Mammary epithelial cell (primary cell): ENCODE results near the gene LY86.

ENCODE experiments used
- CTCF ChIP-seq, 2 donors: IDR thresholded peaks in 1 of 2; conservative IDR thresholded peaks in 1 of 2; 2 replicates each; pipeline ENCODE4 v1.5.1; 2011 to 2012; ENCODE audit warnings: inconsistent platforms in 2 of 2, low read length in 2 of 2, mild to moderate bottlenecking in 2 of 2, control low read depth in 1 of 2, low read depth in 1 of 2; ENCODE audit not compliant: insufficient read depth in 1 of 2; ENCODE audit errors: extremely low read depth in 1 of 2
- EZH2 ChIP-seq: IDR thresholded peaks from 2 replicates; pipeline ENCODE4 v1.6.1; 2012; ENCODE audit warnings: low read length, inconsistent platforms, borderline replicate concordance

DNA sequence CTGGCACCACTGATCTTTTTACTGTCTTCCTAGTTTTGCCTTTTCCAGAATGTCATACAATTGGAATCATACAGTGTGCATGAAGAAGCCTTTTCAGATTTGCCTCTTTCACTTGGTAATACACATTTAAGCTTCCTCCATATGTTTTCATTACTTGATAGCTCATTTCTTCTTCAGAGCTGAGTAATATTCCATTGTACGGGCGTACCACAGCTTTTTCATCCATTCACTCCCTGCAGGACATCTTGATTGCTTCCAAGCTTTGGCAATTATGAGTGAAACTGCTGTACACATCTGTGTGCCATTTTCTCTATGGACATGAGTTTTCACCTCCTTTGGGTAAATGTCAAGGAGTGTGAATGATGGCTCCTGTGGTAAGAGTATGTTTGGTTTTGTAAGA, 46.2 kb upstream of the LY86 start:
- TF ChIP-seq CTCF (conservative IDR thresholded peaks at IDR 0.05 in 1 of 2, IDR thresholded peaks at IDR 0.05 in 1 of 2; ENCODE audit: extremely low read depth in 1 of 2, insufficient read depth in 1 of 2, low read depth in 1 of 2, low read length in 2 of 2) = no peak
- TF ChIP-seq EZH2 = no peak
